Left ventricle myocardium inferior (tissue), 1 donor: Measurements from ENCODE around the gene MAP4K3. TPM values are rescaled to one million over a fixed set of nuclear protein-coding genes. Genes with fewer than 3 reads are reported as not detected.

Source experiments
- DNase-seq: peaks from one replicate; pipeline ENCODE4 v3.0.0-alpha.2; 2020
- H3K27ac ChIP-seq: fragments of 200-600 bp; replicated peaks from 2 replicates; pipeline ENCODE4 v1.8.0; 2021
- H3K27me3 ChIP-seq: fragments of 200-600 bp; 2 replicates; pipeline ENCODE4 v1.8.0; 2021; ENCODE audit warnings: low read depth
- H3K36me3 ChIP-seq: fragments of 200-600 bp; 2 replicates; pipeline ENCODE4 v1.8.0; 2021
- H3K4me1 ChIP-seq: fragments of 200-600 bp; 2 replicates; pipeline ENCODE4 v1.8.0; 2021
- H3K4me3 ChIP-seq: fragments of 200-600 bp; 2 replicates; pipeline ENCODE4 v1.8.0; 2021; ENCODE audit warnings: mild to moderate bottlenecking, moderate library complexity
- H3K9me3 ChIP-seq: fragments of 200-600 bp; replicated peaks from 2 replicates; pipeline ENCODE4 v1.8.0; 2021
- intact Hi-C: fragments of 100-400 bp; cut with micrococcal nuclease; formaldehyde crosslinking; loops from one replicate; pipeline ENCODE4 v1.11.0; 2022
- total RNA-seq: library from RNA; stranded (reverse); fragmentation: NEBNext Ultra II Directional; extraction: Animal tissue kit (Norgen Biotek cat#: 25700); gene quantifications from one replicate; pipeline ENCODE4 v1.2.1, GENCODE V29; 2021
- TF ChIP-seq, protein P1 (sequence below): fragments of 200-600 bp; IDR thresholded peaks from 2 replicates; pipeline ENCODE4 v1.8.0; 2021; ENCODE audit warnings: antibody characterized with exemption, mild to moderate bottlenecking, borderline replicate concordance
- donor health status: DM: no; HTN: yes; CAD: no; lungs with severe emphysema.

The MAP4K3 gene
- total RNA-seq, 1 donor from 2014 or later, result 37.1 TPM

DNA sequence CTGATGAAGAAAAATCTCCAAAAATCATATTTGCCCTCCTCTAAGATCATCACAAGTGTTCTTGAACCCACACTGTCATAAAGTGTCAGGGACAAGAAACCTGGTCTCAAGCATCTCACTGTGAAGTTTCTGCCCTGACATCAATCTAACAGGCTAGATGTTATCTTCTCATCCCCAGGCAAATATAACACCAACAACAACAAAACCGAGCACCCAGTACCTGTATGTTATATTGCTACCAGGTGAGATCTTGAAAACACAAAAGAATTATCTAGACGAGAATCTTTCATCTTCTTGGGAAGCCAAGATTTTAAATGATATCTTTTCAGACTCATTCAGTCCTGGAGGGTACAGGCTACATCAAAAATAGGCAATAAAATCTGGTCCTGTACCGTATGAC, 8.8 kb upstream of the MAP4K3 start:
- intact Hi-C loops, result no loop called here
- TF ChIP-seq, protein P1, sequence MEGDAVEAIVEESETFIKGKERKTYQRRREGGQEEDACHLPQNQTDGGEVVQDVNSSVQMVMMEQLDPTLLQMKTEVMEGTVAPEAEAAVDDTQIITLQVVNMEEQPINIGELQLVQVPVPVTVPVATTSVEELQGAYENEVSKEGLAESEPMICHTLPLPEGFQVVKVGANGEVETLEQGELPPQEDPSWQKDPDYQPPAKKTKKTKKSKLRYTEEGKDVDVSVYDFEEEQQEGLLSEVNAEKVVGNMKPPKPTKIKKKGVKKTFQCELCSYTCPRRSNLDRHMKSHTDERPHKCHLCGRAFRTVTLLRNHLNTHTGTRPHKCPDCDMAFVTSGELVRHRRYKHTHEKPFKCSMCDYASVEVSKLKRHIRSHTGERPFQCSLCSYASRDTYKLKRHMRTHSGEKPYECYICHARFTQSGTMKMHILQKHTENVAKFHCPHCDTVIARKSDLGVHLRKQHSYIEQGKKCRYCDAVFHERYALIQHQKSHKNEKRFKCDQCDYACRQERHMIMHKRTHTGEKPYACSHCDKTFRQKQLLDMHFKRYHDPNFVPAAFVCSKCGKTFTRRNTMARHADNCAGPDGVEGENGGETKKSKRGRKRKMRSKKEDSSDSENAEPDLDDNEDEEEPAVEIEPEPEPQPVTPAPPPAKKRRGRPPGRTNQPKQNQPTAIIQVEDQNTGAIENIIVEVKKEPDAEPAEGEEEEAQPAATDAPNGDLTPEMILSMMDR, result no peak
- H3K27ac ChIP-seq, result no peak overlapping the region
- H3K9me3 ChIP-seq, result no peaks in the 10 kb centered on the region
- H3K36me3 ChIP-seq, result peaks cover 17% of the 10 kb centered on the region
- DNase-seq, result no peak
- H3K4me3 ChIP-seq, result no peak overlapping the region
- no peaks in the 10 kb centered on the region for H3K27me3 ChIP-seq
- no peaks in the 10 kb centered on the region for H3K4me1 ChIP-seq

DNA sequence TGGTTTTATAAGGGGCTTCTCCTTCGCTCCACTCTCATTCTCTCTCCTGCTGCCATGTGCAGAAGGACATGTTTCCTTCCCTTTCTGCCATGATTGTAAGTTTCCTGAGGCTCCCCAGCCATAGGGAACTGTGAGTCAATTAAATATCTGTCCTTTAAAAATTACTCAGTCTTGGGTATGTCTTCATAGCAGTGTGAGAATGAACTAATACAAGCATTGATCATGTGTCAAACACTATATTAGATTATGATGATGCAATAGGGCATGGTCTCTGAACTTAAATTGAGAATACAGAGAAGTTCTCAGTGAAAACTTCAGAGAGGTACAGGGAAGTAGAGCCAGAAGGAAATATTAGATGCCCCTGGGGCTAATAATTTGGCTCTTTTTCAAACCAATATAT, 5.9 kb upstream of the MAP4K3 start:
- H3K27me3 ChIP-seq, result no peaks in the 10 kb centered on the region
- intact Hi-C loops, result no loop called here

DNA sequence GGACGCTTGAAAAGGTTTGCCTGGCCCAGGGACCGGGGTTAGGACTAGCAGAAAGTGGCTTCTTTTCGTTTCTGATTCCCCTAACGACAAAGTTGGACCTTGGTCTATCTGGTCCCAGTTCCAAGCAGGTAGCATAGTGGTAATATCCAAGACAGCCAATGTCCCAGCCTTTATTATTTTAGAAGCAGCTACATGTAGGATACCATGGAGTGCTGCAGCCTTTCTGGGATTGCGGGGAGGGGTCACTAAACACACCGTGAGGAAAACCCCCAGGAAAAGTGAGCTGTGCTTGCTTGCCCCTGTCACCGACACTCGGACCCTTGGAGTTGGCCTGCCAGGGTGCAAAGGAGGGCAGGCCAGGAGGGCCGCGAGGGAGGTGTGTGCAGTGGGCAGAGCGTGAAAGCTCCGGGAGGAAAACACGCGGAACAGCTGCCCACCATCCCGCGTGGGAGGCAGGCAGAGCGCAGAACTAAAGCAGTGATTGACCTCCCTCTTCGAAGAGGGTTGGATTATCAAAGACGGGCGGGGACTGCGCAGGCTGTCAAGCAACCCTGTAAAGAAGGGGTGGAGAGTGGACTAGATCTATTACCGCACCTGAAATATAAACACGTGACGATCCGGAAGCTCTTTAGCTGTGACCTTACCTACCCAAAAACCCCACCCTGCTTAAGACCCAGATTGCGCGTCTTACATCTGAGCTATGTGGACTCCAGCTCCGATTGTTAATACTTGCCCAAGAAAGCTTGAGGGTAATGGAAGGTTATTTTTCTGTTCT, 624 bp upstream of the MAP4K3 start:
- peak overlapping the region; percentile 95 for H3K4me3 ChIP-seq
- H3K27me3 ChIP-seq, result no peaks in the 10 kb centered on the region
- TF ChIP-seq, protein P1, result no peak
- intact Hi-C loops, result loop anchor here (5.0 kb wide), 1 partner anchor 55 kb away; no protein-coding TSS in a partner anchor
- peaks cover 68% of the 10 kb centered on the region for H3K4me1 ChIP-seq
- H3K27ac ChIP-seq, result peak overlapping the region; percentile 99
- no peaks in the 10 kb centered on the region for H3K9me3 ChIP-seq
- DNase-seq, result peak; percentile 28
- no peaks in the 10 kb centered on the region for H3K36me3 ChIP-seq

More for the DNA sequence above, 5.9 kb upstream of the MAP4K3 start:
- Histone ChIP-seq H3K36me3 (peaks cover 17% of the 10 kb centered on the region), H3K4me3 (no peak overlapping the region), H3K27ac (no peak overlapping the region), H3K4me1 (peaks cover 22% of the 10 kb centered on the region), H3K9me3 (no peaks in the 10 kb centered on the region)
- no peak for DNase-seq
- TF ChIP-seq, protein P1, result no peak

DNA sequence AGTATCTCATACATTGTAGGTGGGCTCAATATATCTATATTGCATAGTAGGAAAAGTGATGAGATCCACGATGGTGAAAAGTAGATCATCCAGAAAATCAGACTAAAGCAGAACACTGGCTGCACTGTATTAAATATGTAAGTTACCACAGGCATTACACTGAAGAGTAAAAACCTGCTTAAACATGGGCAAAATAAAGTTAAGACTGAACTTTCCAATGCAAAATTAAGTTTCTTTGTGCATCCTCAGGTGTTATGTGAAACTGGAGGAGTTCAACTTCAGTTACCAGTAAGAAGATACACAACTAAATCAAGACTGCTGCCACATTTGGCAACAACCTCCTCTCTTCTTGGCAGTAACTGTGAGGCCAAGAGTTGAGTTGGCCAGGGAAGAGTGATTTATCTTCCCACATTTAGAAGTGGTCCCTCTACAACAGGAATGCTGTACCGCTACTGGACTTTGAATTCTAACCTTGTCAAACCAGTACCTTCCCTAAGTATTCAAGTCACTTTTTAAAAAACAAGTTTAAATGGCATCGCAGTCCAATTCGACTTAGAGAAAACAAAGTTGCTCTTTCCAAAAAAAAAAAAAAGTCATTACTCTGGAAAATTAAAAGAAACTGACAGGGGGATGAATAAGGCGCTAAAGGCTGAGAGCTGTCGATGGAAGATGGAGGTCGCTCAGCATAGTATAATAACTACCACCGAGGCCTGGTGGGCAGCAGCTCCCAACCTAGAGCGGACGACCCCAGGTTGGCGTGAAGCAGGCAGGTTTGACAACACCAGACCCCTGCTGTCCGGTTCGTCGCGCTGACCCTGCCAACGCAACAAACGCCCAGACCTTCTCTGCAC, 1.1 kb downstream of the MAP4K3 start:
- no peaks in the 10 kb centered on the region for H3K36me3 ChIP-seq
- H3K27ac ChIP-seq, result peak overlapping the region; percentile 99
- H3K9me3 ChIP-seq, result no peaks in the 10 kb centered on the region
- H3K4me3 ChIP-seq, result peak overlapping the region; percentile 95
- H3K4me1 ChIP-seq, result peaks cover 85% of the 10 kb centered on the region
- H3K27me3 ChIP-seq, result no peaks in the 10 kb centered on the region
- intact Hi-C loops, result loop anchor here (5.0 kb wide), 1 partner anchor 54 kb away; no protein-coding TSS in a partner anchor
- TF ChIP-seq, protein P1, result no peak
- no peak for DNase-seq

DNA sequence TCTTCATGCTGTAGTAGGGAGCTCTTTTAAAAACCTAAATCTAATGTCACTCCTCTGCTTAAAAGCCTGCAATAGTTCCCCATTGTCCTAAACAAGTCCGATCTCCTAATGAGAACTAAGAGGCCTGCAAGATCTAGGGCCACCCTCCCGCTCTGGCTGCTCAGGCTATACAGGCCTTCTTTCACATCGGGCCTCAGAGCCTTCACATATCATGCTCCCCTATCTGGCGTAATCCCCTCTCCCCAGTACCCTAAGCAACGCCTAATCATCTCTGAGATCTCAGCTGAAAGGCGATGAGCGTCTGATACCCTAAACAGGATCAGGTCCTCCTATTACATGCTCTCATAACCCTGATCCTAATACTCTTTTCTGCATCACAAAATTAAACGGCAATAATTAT, 1.9 kb downstream of the MAP4K3 start:
- TF ChIP-seq, protein P1, result no peak
- intact Hi-C loops, result loop anchor here (5.0 kb wide), 1 partner anchor 53 kb away; no protein-coding TSS in a partner anchor
- Histone ChIP-seq H3K27me3 (no peaks in the 10 kb centered on the region), H3K4me3 (peak overlapping the region; percentile 95), H3K9me3 (no peaks in the 10 kb centered on the region), H3K4me1 (peaks cover 93% of the 10 kb centered on the region), H3K27ac (peak overlapping the region; percentile 99), H3K36me3 (no peaks in the 10 kb centered on the region)
- no peak for DNase-seq
